IMR-90 (cell line): ENCODE data around the gene ADARB2. TPM values are rescaled to one million over a fixed set of nuclear protein-coding genes. Genes with fewer than 3 reads are reported as not detected.

ENCODE experiments used
- ATAC-seq: fragments of 200-7000 bp; cut with Tn5 transposase; 2 replicates; pipeline ENCODE4 v1.9.1; 2020; ENCODE audit warnings: low read depth, mild to moderate bottlenecking, moderate library complexity
- BruUV-seq: library from RNA; stranded (reverse); fragments of 400-500 nt; replicated peaks from 2 replicates; lab custom pipeline; 2021; lab: Mats Ljungman, UMichigan
- CTCF ChIA-PET: fragments of 300-600 bp; formaldehyde crosslinking; extraction: SDS; loops from one replicate; lab custom pipeline; 2021; ENCODE audit warnings: antibody characterized with exemption; lab: Yijun Ruan, JAX
- POLR2A ChIA-PET: fragments of 300-600 bp; sonication (Branson Sonifier 250); formaldehyde crosslinking; loops from one replicate; lab custom pipeline; 2022; ENCODE audit warnings: antibody characterized with exemption; ENCODE audit not compliant: unreplicated experiment; lab: Charles Lee
- DNase-seq: peaks from one replicate; pipeline ENCODE4 v3.0.0; 2013
- H2AFZ ChIP-seq: replicated peaks from 2 replicates; pipeline ENCODE3; 2013; ENCODE audit warnings: low read length, mild to moderate bottlenecking; ENCODE audit not compliant: poor library complexity
- H2AK5ac ChIP-seq: 2 replicates; pipeline ENCODE4 v1.6.1; 2013; ENCODE audit warnings: low read depth, low read length, inconsistent platforms
- H2AK9ac ChIP-seq: replicated peaks from 2 replicates; pipeline ENCODE3; 2013; ENCODE audit warnings: mild to moderate bottlenecking, low read depth, low read length, moderate library complexity; ENCODE audit not compliant: poor library complexity
- H2BK120ac ChIP-seq: 2 replicates; pipeline ENCODE4 v1.6.1; 2013; ENCODE audit warnings: low read depth, low read length, inconsistent platforms
- H2BK15ac ChIP-seq: 3 replicates; pipeline ENCODE4 v1.6.1; 2013; ENCODE audit warnings: low read depth, low read length, inconsistent platforms
- H2BK20ac ChIP-seq: 2 replicates; pipeline ENCODE4 v1.6.1; 2013; ENCODE audit warnings: low read depth, mild to moderate bottlenecking, inconsistent platforms, low read length, moderate library complexity
- H2BK5ac ChIP-seq: 2 replicates; pipeline ENCODE4 v1.6.1; 2013; ENCODE audit warnings: mild to moderate bottlenecking, low read depth, low read length, inconsistent platforms; ENCODE audit not compliant: poor library complexity, severe bottlenecking
- H3K14ac ChIP-seq: replicated peaks from 2 replicates; pipeline ENCODE4 v1.6.1; 2013; ENCODE audit warnings: low read depth, low read length, inconsistent platforms
- H3K18ac ChIP-seq: 2 replicates; pipeline ENCODE4 v1.6.1; 2013; ENCODE audit warnings: low read depth, low read length, control low read depth
- H3K23ac ChIP-seq: 2 replicates; pipeline ENCODE4 v1.6.1; 2013; ENCODE audit warnings: low read depth, low read length, inconsistent platforms
- H3K27ac ChIP-seq: 2 replicates; pipeline ENCODE4 v1.5.1; 2013; ENCODE audit warnings: mild to moderate bottlenecking, control low read depth, low read length; ENCODE audit not compliant: insufficient read depth
- H3K27me3 ChIP-seq: 2 replicates; pipeline ENCODE4 v1.6.1; 2013; ENCODE audit warnings: low read length; ENCODE audit not compliant: control insufficient read depth, insufficient read depth
- H3K36me3 ChIP-seq: 2 replicates; pipeline ENCODE4 v1.6.1; 2013; ENCODE audit warnings: low read length, mixed read lengths; ENCODE audit not compliant: control insufficient read depth, insufficient read depth
- H3K4ac ChIP-seq: 2 replicates; pipeline ENCODE4 v1.6.1; 2013; ENCODE audit warnings: low read depth, low read length, inconsistent platforms
- H3K4me1 ChIP-seq: 2 replicates; pipeline ENCODE4 v1.6.1; 2013; ENCODE audit warnings: low read length, mixed read lengths; ENCODE audit not compliant: control insufficient read depth, insufficient read depth
- H3K4me2 ChIP-seq: 2 replicates; pipeline ENCODE4 v1.6.1; 2013; ENCODE audit warnings: low read depth, mild to moderate bottlenecking, control low read depth, low read length, moderate library complexity
- H3K4me3 ChIP-seq: 2 replicates; pipeline ENCODE4 v1.5.1; 2013; ENCODE audit warnings: low read depth, mild to moderate bottlenecking, control low read depth, low read length, moderate library complexity; ENCODE audit not compliant: insufficient read depth
- H3K56ac ChIP-seq: 2 replicates; pipeline ENCODE4 v1.6.1; 2013; ENCODE audit warnings: low read length, inconsistent platforms; ENCODE audit not compliant: insufficient read depth; ENCODE audit errors: extremely low read depth
- H3K79me1 ChIP-seq, 2 experiments: 2 replicates each; pipeline ENCODE4 v1.6.1; 2013; ENCODE audit warnings: low read length in 2 of 2, inconsistent platforms in 1 of 2, low read depth in 1 of 2
- H3K9ac ChIP-seq: 2 replicates; pipeline ENCODE4 v1.6.1; 2013; ENCODE audit warnings: low read depth, low read length, control low read depth
- H3K9me1 ChIP-seq: 2 replicates; pipeline ENCODE4 v1.6.1; 2013; ENCODE audit warnings: low read length, inconsistent platforms; ENCODE audit not compliant: insufficient read depth
- H3K9me3 ChIP-seq: 2 replicates; pipeline ENCODE4 v1.6.1; 2013; ENCODE audit warnings: low read length; ENCODE audit not compliant: control insufficient read depth, insufficient read depth
- H4K20me1 ChIP-seq: 2 replicates; pipeline ENCODE4 v1.6.1; 2013; ENCODE audit warnings: low read length, inconsistent platforms; ENCODE audit not compliant: insufficient read depth
- H4K5ac ChIP-seq: 2 replicates; pipeline ENCODE4 v1.6.1; 2013; ENCODE audit warnings: mild to moderate bottlenecking, low read depth, low read length, control low read depth
- H4K8ac ChIP-seq, 2 experiments: 2 replicates each; pipeline ENCODE4 v1.6.1; 2013; ENCODE audit warnings: low read depth in 2 of 2, low read length in 2 of 2, control low read depth in 1 of 2, inconsistent platforms in 1 of 2
- H4K91ac ChIP-seq: 2 replicates; pipeline ENCODE4 v1.6.1; 2013; ENCODE audit warnings: low read depth, low read length, inconsistent platforms; ENCODE audit not compliant: insufficient read depth
- CEBPB ChIP-seq: IDR thresholded peaks from 2 replicates; pipeline ENCODE4 v1.6.1; 2012; ENCODE audit warnings: low read depth, low read length, improper control_type of control experiment
- MAZ ChIP-seq: IDR thresholded peaks from 2 replicates; pipeline ENCODE4 v1.6.1; 2012; ENCODE audit warnings: low read depth, mild to moderate bottlenecking, low read length, improper control_type of control experiment, moderate library complexity, borderline replicate concordance
- NFE2L2 ChIP-seq: fragments of 150-350 bp; IDR thresholded peaks from 2 replicates; pipeline ENCODE4 v1.6.1; 2016; ENCODE audit warnings: low read depth, mild to moderate bottlenecking, low read length
- RCOR1 ChIP-seq: IDR thresholded peaks from 2 replicates; pipeline ENCODE4 v1.6.1; 2012; ENCODE audit warnings: mild to moderate bottlenecking, low read length, improper control_type of control experiment; ENCODE audit not compliant: insufficient replicate concordance
- WGBS, 2 experiments: methylation state at CpG; one replicate each; pipeline versions ENCODE4 v1.1.5 to v1.1.7; 2013; ENCODE audit warnings: missing lambda C conversion rate in 2 of 2; ENCODE audit not compliant: insufficient read length in 1 of 2; ENCODE audit errors: extremely low coverage in 2 of 2; 5-methylcytosine and 5-hydroxymethylcytosine counted together
- dilution Hi-C: fragments of 300-500 bp; cut with HindIII; formaldehyde crosslinking; loops from one replicate; pipeline ENCODE4 v1.14.3; 2018; ENCODE audit warnings: low sequenced_read_pairs; ENCODE audit not compliant: unreplicated experiment
- in situ Hi-C: fragments of 300-500 bp; cut with MboI; formaldehyde crosslinking; loops from 3 replicates; pipeline ENCODE4 v1.14.3; 2019; ENCODE audit warnings: low sequenced_read_pairs, inconsistent platforms, mixed read lengths
- intact Hi-C: fragments of 100-400 bp; cut with micrococcal nuclease; formaldehyde crosslinking; loops from 2 replicates; pipeline ENCODE4 v1.10.0; 2022
- polyA plus RNA-seq, 3 experiments: library from polyadenylated mRNA; depleted of rRNA; stranded (reverse); fragments of >200 nt; gene quantifications; 2 replicates each; pipeline ENCODE4 v1.2.3, GENCODE V29; 2012; ENCODE audit warnings: low replicate concordance in 1 of 3
- total RNA-seq: library from RNA; depleted of rRNA; stranded (reverse); fragments of >200 nt; gene quantifications from 2 replicates; pipeline ENCODE4 v1.2.3, GENCODE V29; 2012
- TF ChIP-seq, protein P1 (sequence below): fragments of 150-350 bp; IDR thresholded peaks from 2 replicates; pipeline ENCODE4 v1.6.1; 2017; ENCODE audit warnings: mild to moderate bottlenecking, antibody characterized with exemption, low read length, low read depth
- TF ChIP-seq, protein P2 (sequence below): fragments of 150-350 bp; IDR thresholded peaks from 2 replicates; pipeline ENCODE4 v1.6.1; 2016; ENCODE audit warnings: low read depth, mild to moderate bottlenecking, low read length, moderate library complexity, borderline replicate concordance

Gene ADARB2
- total and polyA plus RNA-seq, 2 of the 4 experiments (the other 2 are of a cell fraction) = not detected

DNA sequence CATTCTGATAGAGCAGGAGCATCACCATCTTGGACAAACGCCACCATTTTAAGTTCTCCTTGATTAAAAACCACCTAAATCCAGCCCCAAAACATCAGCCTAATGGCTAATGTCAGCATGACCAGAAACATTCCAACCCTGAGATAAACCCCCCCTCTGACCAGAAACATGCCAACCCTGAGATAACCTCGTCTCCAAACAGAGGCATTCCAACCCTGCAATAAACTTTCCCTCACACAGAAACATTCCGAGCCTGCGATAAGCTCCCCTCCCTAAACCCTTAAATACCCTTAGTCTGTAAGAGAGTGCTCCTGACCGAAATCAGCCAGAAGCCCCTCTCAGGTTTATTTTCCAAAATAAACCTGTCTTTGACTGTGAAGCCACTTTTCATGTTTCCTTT, 76.5 kb downstream of the ADARB2 start:
- TF ChIP-seq NFE2L2 (no peak), CEBPB (no peak), RCOR1 (no peak), MAZ (no peak)
- TF ChIP-seq, protein P1, sequence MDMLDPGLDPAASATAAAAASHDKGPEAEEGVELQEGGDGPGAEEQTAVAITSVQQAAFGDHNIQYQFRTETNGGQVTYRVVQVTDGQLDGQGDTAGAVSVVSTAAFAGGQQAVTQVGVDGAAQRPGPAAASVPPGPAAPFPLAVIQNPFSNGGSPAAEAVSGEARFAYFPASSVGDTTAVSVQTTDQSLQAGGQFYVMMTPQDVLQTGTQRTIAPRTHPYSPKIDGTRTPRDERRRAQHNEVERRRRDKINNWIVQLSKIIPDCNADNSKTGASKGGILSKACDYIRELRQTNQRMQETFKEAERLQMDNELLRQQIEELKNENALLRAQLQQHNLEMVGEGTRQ = no peak
- TF ChIP-seq, protein P2, sequence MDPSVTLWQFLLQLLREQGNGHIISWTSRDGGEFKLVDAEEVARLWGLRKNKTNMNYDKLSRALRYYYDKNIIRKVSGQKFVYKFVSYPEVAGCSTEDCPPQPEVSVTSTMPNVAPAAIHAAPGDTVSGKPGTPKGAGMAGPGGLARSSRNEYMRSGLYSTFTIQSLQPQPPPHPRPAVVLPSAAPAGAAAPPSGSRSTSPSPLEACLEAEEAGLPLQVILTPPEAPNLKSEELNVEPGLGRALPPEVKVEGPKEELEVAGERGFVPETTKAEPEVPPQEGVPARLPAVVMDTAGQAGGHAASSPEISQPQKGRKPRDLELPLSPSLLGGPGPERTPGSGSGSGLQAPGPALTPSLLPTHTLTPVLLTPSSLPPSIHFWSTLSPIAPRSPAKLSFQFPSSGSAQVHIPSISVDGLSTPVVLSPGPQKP = no peak
- in situ Hi-C loops = no loop called here

More for the DNA sequence above, 76.5 kb downstream of the ADARB2 start:
- Histone ChIP-seq H3K27ac (no peak overlapping the region), H3K27me3 (no peaks in the 10 kb centered on the region), H2AK9ac (no peak overlapping the region), H4K20me1 (no peaks in the 10 kb centered on the region), H2BK120ac (no peak overlapping the region), H2AFZ (no peak overlapping the region), H4K8ac (no peak overlapping the region), H3K56ac (no peak overlapping the region), H3K4me3 (no peak overlapping the region), H3K9ac (no peak overlapping the region), H3K36me3 (no peaks in the 10 kb centered on the region), H3K9me3 (peaks cover 47% of the 10 kb centered on the region), H3K4me2 (no peak overlapping the region), H2BK5ac (no peak overlapping the region), H2BK20ac (no peak overlapping the region), H3K4me1 (no peaks in the 10 kb centered on the region), H4K5ac (no peak overlapping the region), H2BK15ac (no peak overlapping the region), H4K91ac (no peak overlapping the region), H2AK5ac (no peak overlapping the region), H3K79me1 (no peaks in the 10 kb centered on the region), H3K14ac (no peak overlapping the region), H3K9me1 (no peaks in the 10 kb centered on the region), H3K23ac (no peak overlapping the region), H3K4ac (no peak overlapping the region), H3K18ac (no peak overlapping the region)
- no TSS peak for BruUV-seq
- dilution Hi-C loops (no loop called here), intact Hi-C loops (no loop called here)
- no peak for DNase-seq
- ChIA-PET CTCF (no interaction called here), POLR2A (no interaction called here)
- ATAC-seq = no peak
- 0% methylated on average over 1 of the region's 5 CpGs; no CpG with 5 or more reads in 1 of the 2 experiments for WGBS, 2 experiments
